GM19455 (cell line): ENCODE measurements around the gene LRRC75B.
A peak's percentile ranks its signal among the peaks of the same experiment; 100 is the strongest.
"Not testable (repeated sequence)": the region's sequence is repeated elsewhere in the genome, so short reads cannot be mapped to it uniquely, and the experiment has no call there.

ENCODE experiments used
- ATAC-seq: cut with Tn5 transposase; IDR thresholded peaks from one replicate; pipeline ENCODE4 v1.9.1; 2021; ENCODE audit not compliant: unreplicated experiment

Gene LRRC75B, protein sequence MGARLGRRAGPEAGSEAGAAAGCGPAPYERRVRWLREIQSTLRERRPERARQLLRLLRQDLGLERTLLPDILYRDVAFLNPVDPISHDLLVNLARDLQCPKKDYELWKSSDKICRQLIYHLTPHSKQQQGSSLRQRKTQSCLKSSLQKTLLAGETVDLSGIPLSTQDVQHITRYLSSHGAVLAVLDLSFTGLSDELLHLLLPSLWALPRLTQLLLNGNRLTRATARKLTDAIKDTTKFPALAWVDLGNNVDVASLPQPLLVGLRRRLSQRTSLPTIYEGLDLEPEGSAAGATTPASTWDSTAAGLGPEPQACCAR

DNA sequence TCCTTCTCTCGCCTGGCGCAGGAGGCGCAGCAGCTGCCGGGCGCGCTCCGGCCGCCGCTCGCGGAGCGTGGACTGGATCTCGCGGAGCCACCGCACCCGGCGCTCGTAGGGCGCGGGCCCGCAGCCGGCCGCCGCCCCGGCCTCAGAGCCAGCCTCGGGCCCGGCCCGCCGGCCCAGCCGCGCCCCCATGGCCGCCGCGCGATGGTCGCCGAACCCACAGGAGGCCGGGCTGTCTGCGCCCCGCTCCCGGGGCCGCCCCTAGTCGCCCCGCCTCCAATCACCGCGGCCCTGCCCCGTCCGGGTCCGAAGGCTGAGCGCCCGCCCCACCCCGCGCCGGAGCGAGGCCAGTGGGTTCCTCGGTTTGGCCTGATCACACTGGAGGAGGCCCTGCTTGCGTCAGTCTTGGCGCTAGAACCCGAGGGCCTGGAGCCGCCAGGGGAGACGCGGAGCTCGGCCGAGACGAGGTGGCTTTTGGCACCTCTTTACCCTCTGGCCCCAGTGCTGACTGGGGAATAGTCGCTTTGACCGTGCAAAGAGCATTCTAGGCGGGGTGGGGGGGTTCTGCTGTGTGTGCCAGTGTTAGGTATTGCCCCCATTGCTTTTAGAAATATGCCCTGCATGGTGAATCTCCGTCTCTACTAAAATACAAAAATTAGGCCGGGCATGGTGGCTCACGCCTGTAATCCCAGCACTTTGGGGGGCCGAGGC lies at the start of gene LRRC75B:
TSS of gene LRRC75B (minus strand) at position 223 of the 708 bp plus-strand sequence. CDS start at position 189, 34 bp downstream.
- no peak for ATAC-seq

DNA sequence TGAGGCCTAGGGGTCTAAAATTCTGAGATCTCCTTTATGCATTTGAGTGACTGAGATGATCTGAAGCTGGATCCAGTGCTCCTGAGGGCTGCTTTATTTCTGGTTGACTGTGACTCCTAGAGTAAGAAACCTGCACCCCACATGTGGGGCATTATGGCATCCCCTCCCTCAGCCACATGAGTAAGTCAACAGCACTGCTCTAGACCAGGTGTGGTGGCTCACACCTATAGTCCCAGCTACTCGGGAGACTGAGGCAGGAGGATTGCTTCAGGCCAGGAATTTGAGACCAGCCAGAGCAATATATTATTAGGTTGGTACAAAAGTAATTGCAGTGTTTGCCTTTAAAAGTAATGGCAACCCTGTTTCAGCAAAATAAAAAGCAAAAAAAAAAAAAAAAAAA lies 49.4 kb upstream of the LRRC75B start:
- ATAC-seq, result not testable (repeated sequence)

DNA sequence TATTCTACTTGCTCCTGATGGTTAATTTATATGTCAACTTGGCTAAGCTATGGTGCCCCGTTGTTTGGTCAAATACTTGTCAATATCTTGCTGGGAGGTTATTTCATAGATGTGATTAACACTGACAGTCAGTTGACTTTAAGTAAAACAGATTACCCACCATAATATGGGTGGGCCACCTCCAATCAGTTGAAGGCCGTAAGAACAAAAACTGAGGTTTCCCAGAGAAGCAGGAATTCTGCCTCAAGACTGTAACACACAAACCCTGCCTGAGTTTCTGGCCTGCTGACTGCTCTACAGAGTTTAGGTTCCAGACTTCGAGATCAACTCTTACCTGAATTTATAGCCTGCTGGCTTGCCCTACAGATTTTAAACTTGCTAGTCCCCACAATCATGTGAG lies 43.6 kb upstream of the LRRC75B start:
- not testable (repeated sequence) for ATAC-seq

DNA sequence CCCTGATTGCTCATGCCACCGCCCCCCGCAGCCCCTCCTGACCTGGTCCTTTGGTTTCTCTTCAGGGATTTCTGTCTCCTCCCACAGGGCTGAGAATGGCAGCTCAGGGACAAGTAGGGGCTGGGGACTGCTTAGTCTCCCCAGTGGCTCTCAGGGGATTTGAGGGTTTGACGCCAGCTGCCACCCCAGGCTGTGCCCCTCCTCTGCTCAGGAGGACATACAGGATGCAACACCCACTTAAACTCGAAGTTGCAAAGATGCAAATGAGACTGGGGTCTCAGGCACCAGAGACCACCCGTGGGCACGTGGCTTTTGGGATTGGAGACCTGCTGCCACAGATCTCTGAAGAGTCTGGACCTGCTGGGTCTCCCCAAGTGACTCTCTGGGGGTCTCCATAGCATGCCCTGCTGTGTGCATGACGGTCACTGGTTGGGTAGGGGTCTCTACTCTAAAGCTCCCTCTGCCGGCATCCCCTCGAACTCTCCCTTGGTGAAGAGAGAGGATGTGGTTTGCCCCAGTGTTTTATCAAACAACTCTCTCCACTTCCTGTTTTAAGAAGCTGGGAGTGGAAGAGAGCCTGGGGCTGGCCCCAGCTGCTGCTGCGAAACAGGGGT lies 42.0 kb upstream of the LRRC75B start:
- ATAC-seq, result not testable (repeated sequence)

DNA sequence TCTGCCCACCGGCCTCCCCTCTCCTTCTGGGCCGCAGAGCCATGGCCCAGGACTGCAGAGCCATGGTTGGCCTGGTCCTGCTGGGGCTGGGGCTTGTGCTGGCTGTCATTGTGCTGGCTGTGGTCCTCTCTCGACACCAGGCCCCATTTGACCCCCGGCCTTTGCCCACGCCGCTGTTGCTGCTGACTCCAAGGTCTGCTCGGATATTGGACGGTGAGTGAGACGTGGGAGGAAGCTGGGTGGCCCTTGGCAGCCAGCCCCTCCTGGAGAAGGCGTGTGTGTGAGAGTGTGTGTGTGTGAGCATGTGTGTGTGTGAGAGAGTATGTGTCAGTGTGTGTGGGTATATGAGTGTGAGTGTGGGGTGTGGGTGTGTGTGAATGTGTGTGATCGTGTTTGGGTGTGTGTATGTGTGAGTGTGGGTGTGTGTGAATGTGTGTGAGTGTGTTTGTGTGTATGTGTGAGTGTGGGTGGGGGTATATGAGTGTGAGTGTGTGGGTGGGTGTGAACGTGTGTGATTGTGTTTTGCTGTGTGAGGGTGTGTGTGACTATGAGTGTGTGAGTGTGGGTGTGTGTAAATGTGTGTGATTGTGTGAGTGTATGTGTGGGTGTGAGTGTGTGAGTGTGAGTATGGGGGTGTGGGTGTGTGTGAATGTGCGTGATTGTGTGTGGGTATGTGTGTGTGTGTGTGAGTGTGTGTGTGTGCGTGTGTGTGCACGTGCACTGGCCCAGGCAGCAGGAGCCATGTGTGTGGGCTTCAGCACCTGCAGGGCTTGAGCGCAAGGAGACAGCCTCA lies 40.6 kb upstream of the LRRC75B start:
- not testable (repeated sequence) for ATAC-seq

DNA sequence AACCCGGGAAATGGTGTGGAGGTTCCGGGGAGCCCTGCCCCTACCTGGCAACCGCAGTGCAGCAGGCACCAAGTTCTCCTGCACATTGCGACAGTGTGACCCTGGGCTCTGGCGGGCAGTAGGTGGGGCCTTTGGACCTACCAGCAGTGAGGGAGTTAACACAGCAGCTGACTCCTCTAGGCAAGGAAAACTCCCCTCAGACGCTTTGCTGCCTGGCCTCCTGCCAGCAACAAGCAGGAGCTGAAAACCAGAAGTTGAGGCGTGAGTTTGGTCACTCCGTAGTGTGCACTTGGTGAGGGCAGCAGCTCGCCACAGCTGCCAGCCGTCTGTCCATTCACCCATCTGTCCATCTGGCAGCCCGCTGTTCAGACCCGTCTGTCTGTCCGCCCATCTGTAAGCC lies 39.8 kb upstream of the LRRC75B start:
- ATAC-seq, result not testable (repeated sequence)

DNA sequence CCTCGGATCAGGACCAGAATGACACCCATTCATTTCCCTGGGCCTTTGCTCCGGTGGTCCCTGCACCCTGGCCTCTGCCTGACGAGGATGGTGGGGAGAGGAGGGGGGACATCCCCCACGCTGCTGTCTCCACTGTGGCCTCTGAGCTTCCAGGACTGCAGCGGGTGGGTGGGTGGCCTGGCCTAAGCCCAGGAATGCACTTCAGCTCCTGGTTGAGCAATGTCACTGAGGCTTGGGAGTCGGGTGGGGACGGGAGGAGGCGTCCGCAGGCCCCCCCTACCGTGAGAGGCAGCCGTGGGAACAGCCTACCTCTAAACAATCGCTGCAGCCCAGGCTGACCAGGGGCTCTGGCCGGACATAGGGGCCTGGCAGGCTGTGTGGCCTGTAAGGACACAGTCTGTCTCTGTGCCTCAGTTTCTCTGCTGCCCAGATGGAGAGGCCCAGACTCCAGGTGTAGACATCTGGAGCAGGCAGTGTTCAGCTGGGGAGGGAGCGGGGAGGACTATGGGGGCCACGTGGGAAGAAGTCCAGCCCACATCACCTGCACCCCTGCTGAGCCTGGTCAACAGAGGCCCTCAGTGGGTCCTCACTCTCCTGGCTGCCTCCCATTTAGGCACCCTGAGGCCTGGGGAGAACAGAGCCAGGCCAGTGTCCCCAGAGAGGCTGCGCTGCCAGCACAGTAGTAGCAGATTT lies 38.7 kb upstream of the LRRC75B start:
- not testable (repeated sequence) for ATAC-seq

DNA sequence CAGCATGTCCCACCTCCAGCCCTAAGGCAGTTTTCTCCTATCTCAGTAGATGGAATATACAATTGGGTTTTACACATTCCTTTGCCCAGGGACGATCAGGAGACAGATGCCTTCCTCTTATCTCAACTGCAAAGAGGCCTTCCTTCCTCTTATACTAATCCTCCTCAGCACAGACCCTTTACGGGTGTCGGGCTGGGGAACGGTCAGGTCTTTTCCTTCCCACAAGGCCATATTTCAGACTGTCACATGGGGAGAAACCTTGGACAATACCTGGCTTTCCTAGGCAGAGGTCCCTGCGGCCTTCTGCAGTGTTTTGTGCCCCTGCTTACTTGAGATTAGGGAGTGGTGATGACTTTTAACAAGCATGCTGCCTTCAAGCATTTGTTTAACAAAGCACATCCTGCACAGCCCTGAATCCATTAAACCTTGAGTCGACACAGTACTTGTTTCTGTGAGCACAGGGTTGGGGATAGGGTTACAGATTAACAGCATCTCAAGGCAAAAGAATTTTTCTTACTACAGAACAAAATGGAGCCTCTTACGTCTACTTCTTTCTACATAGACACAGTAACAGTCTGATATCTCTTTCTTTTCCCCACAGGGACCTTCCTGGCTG lies 38.0 kb upstream of the LRRC75B start:
- not testable (repeated sequence) for ATAC-seq

DNA sequence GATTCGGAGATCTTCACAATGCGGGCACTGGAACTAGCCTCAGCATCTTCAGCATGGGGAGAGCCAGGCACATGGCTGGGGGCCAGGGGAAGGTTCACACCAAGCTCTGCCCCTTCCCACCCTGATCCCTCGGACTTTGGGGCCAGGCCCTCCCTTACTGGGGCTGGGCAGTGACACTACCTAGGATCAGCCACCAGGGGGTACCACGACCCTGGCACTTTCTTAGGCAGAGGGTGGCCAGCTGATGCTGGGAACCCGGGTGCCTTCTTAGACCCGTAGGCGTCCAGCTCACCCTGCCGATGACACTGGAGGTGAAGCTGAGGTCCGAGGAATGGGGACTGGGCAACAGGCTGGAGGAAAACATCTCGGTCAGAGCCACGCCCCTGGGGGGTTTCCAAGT lies 36.2 kb upstream of the LRRC75B start:
- ATAC-seq, result not testable (repeated sequence)

DNA sequence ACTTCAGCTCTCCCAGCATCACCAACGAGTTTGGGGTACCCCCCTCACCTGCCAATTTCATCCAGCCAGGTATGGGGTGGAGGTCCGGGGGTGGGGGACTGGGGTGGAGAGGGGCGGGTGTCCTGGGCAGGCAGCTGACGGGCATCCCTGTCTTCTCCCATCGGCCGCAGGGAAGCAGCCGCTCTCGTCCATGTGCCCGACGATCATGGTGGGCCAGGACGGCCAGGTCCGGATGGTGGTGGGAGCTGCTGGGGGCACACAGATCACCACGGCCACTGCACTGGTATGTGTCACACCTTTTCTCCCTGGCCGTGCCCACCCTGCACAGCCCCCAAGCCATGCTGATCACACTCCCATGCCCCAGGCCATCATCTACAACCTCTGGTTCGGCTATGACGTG lies 35.0 kb upstream of the LRRC75B start:
- not testable (repeated sequence) for ATAC-seq

DNA sequence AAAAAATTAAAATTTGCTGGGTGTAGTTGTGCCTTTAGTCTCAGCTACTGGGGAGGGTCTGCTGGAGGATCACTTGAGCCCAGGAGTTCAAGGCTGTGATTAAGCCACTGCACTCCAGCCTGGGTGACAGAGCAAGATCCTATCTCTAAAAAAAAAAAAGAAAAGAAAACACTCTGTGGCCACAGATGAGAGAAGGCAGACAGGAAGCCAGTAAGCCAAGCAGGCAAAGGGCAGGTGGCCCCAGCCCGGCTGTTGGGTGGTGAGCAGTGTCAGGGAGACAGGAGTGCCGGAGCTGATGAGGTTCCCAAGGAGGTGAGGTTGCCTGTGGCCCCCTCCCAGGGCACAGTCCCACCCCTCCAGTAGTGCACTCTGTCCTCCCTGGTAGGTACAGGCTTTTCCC lies 29.7 kb upstream of the LRRC75B start:
- not testable (repeated sequence) for ATAC-seq

DNA sequence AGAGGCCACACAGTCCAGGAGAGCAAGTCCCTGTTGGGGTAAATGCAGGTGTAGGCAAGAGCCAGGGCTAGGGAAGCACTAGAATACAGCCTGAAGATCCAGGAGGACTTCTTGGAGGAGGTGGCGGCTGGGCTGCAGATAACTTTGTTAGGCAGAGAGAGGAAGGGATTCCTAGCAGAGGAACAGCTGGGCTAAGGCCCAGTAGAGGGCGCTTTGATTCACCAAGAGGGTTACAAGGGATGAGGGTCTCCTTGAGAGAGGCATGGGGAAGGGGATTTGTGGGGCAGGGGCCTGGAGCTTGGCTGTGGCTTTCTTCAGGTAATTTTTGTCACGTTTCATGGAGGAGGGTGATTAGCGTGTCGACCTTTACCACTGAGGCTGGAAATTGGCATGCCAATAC lies 28.4 kb upstream of the LRRC75B start:
- not testable (repeated sequence) for ATAC-seq

DNA sequence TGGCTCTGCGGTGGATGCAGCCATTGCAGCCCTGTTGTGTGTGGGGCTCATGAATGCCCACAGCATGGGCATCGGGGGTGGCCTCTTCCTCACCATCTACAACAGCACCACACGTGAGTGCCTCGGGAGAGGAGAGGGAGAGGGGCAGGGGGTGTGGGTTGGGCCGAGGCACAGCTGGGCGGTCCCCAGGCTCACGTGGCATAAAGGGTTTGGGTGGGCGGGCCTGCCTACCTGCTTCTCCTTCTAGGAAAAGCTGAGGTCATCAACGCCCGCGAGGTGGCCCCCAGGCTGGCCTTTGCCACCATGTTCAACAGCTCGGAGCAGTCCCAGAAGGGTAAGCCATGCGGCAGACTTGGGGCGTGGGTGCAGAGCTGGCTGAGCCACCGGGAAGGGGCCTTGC lies 21.9 kb upstream of the LRRC75B start:
- ATAC-seq, result not testable (repeated sequence)

DNA sequence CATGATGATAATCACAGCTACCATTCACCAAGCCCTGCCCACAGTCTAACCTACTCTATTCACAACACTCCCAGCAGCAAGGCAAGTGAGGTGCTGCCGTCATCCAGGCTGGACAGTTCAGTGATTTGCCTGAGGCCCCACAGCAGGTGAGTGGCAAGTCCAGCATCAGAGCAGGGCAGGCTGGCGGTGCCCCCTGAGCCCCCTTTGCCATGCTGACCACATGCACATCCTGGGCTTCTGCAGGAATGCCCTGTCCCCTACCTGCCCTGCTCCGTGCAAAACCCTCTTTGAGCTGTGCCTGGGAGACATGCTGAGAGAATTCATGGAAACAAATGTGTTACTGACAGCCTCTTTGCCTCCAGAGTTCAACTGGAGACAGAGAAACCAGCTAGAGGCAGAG lies 17.0 kb upstream of the LRRC75B start:
- not testable (repeated sequence) for ATAC-seq

DNA sequence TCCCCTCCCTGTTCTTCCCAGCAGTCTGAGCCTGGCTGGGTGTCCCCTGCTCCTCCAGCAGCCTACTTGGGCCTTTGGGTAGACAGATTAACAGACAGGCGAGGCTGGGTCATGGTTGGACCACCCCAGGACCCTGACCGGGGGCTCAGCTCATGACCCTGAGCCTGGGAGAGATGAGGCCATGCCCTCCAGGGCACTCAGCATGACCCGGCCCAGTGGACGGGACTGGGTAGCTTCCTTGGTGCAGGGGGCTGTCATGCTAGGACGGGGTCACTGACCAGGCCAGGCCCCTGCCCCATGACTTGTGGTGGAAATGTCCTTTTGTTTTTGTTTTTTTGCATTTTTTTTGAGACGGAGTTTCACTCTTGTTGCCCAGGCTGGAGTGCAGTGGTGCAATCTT lies 15.5 kb upstream of the LRRC75B start:
- ATAC-seq, result not testable (repeated sequence)

DNA sequence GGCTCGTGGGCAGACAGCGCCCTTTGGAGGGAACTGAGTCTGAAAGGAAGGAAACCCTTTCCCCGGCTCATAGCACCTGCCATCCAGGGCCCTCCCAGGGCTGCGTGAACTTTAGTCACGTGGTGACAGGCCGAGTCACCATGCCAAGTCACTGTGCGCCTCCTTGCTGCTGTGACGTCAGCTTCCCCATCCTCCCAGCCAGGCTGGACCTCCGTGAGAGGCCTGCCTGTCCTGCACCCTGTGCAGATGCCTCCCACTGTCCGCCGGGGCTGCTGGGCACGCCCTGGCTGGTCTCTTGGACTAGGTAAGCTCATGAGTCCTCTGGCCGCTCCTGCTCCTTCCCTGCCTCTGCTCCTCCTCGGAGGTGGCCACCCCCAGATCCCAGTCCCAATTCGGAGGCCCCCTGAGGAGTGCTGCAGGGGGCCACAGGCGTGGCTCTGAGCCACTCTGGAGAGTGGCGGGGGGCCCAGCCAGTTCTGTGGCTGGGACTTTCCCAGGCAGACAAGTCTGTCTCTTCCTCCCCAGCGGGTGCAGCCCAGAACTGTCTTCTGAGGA lies 14.6 kb upstream of the LRRC75B start:
- peak; percentile 71 for ATAC-seq

DNA sequence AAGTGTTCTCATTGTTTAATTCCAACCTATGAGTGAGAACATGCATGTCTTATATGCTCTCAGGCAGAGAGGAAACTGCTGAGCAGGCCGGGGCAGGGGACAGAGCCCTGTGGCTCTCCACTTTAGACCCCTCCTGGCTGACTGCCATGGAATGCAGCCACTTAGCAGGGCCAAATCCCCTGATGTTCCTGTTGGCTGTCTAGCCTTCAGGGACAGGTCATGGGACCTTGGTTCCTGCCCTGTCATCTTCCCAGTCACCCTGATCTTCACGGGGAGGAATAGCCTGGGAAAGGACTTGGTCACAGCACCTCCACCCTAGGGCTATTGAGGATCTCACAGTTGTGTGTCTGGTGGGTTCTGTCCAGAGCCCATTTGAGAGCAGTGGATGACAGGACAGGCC lies 13.5 kb upstream of the LRRC75B start:
- not testable (repeated sequence) for ATAC-seq

DNA sequence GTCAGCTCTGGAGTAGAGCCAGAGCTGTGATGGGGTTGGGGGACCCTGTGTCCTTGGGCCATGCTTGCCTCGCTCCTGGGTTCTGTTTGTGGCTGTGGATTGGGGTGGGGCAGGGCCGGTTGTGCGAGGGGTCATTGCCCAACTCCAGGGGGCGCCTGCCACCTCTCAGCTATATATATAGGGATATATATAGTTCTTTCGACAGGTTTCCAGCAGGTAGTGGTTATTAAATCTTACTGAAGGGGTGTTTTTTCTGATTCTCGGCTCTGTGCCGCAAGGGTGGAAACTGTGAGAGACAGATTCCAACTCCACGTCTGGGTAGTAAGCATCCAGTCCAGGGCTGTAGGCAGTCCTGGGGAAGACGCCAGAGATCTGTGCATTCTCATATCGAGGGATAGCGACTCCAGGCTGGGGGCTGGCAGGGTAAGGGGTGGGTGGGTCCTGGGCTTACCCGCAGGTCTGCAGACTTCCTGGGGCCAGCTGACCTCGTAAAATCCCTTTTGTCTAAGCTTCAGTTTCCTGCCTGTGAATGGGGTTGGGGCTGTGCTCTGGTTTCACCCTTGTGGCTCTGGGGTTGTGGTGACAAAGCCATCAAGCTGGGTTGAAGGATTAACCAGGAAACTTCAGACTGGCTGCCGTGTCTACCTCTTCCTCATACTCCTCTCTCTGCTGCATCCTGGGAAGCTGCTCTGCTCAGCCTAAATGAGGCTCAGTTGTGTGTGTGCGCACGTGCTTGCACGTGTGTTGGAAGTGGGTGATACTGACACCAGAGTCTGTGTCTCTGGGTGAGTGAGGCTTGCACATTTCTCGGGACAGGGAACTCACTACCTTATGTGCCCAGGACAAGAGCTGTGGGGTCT lies 11.1 kb upstream of the LRRC75B start:
- not testable (repeated sequence) for ATAC-seq
